NCI-H146 (cell line): Measurements from ENCODE around the gene TPRG1L.
A peak's percentile ranks its signal among the peaks of the same experiment; 100 is the strongest.
"Not testable (repeated sequence)": the region's sequence is repeated elsewhere in the genome, so short reads cannot be mapped to it uniquely, and the experiment has no call there.

ENCODE experiments used
- DNase-seq: peaks from one replicate; lab custom pipeline; 2025; lab: John Stamatoyannopoulos, UW

TPRG1L gene

DNA sequence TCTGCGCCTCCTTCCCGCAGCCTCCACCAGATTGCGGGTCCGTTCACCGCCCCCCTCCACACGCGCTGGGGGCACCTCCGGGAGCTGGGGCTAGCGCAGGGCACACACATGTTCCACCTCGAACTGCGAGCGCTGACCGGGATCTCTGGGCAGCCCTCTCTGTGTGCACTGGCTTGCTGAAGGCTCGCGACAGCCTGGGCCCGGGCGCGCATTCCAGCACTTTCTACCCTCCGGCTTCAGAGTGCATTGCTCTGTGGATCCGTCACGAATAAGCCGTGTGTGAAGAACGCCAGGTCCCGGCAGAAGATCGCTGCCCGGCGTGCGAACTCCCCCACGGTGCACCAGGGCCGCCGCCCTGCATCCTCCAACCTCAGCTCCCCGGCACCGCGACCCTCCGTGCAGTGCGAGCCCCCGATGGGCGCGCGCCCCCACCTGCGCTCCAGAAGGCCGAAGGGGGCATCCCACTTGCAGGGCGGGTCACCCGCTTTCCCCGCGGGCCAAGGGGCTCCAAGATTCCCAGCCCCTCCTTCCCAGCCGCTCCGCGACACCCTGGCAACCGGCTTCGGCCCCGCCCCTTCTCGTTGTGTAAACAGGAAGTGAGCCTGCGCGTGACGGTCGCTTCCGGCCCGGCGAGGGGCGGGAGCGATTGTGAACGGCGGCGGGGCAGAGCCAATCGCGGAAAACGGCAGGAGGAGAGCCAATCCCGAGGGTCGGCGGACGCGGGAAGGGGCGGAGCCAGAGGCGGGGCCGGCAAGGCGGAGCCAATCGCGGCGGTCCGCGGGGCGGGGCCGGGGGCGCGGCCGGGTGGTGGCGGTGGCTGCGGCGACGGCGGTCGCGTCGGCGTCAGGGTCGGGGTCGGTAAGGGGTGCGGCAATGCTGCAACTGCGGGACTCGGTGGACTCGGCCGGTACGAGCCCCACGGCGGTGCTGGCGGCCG, at the start of gene TPRG1L:
Gene TPRG1L (plus strand): TSS at position 816 of the 937 bp plus-strand sequence. CDS start 58 bp downstream, at position 874.
- DNase-seq = peak; percentile 95

DNA sequence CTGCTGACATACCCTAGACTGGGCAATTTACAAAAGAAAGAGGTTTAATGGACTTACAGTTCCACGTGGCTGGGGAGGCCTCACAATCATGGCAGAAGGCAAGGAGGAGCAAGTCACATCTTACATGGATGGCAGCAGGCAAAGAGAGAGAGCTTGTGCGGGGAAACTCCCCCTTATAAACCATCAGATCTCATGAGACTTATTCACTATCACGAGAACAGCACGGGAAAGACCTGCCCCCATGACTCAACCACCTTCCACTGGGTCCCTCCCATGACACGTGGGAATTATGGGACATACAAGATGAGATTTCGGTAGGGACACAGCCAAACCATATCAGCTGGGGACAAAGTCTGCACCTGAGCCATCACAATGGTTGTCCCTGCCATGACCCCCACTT, 49.3 kb upstream of the TPRG1L start:
- DNase-seq = not testable (repeated sequence)

DNA sequence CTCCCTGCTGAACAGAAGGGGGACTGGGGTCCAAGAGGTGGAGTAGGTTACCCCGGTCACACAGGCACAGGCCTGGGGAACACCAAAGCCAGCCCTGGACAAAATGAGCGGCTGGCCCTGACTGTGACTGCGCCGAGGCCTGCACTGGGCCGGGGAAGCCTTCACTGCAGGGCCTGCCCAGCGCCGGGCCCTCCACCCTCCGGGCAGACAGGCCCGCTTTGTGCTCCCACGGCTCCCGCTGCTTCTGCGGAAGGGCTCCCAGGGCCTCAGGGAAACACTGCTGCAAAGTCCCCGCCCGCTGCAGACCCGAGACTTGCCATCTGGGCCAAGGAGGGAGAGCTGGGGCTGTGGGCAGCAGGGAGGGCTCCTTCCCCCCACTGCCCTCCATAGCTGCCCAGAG, 48.8 kb upstream of the TPRG1L start:
- no peak for DNase-seq

DNA sequence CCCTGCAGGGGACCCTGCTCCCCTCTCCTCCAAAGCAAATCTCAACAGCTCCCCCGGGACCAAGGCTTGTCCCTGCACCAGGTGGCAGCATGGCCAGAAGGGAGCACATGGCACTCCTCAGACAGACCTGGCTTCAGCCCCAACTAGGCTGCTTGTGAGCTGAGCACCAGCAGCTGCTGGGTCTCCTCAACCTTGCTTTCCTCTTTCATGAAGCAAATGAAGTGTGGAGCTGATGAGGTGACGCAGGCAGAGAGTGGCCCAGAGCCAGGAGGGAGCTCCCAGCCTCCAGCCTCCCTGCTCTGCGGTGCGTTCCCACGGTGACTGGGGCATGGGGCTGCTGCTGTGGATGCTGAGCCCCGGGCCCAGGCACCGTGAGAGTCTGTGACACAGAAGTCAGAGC, 47.5 kb upstream of the TPRG1L start:
- DNase-seq = no peak

DNA sequence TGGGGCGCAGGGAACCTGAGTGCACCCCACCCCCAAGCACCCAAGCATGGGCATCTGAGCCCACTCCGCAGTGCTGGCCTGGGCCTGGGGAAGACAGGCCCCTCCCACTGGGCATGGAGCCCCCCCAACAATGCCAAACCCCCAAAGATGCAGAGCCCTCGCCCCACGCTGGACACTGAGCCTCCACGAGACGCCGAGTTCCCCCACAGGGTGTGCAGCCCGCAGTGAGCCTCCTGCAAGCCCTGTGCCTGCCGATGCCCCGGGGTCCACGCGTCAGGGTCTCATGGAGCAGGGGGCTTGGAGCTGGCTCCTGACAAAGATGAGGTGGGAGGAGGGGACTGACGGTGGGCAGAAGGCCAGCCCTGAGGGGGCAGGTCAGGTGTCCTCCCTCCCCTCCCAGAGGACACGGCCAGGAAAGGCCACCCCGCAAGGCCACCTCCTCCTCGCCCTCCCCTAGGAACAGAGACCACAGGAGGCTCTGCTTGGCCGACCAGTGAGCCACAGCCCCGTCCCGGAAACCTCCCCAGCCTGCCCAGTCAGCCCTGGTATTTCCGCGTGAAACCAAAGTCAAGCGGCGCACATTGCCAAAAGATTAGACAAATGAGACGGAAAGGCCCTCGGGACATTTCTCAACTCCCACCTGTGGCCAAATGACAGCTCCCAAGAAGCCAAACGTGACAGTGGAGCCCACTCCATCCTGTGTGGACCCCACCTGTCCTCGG, 46.9 kb upstream of the TPRG1L start:
- DNase-seq = no peak

DNA sequence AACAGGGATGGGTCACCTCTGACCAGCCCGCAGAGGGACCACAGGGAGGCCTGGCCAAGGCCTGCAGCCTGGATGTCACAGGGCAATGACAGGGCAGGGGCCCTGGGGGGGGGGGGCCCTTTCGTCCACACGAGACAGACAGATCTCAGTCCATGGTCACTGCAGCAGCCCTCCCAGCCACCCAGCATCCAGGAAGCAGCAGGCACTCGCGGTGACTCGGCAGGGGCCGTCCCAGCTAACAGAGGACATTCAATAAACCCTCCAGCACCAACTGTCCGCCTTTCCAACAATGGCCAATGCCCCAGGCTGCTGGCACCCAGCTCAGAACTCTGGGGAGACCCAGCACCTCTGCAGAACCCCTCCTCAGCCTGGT, 46.4 kb upstream of the TPRG1L start:
- DNase-seq = no peak

DNA sequence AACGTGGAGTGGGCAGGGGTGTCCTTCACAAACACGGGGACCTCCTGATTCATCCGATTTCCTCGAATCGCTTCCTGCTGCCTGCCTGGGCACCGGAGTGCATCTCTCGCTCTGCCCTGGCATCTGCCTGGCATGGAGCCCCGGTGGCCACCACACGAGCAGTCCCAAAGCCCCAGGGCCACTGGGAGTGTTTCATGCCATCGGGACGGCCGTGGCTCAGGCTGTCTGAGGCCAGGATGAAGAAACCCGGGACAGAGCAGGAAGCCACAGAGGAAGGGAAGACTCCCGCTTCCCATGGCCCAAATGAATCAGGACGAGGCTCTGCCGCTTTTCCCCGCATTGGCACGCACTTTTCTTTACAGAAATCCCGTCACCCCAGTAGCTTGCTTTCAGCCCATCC, 45.9 kb upstream of the TPRG1L start:
- no peak for DNase-seq

DNA sequence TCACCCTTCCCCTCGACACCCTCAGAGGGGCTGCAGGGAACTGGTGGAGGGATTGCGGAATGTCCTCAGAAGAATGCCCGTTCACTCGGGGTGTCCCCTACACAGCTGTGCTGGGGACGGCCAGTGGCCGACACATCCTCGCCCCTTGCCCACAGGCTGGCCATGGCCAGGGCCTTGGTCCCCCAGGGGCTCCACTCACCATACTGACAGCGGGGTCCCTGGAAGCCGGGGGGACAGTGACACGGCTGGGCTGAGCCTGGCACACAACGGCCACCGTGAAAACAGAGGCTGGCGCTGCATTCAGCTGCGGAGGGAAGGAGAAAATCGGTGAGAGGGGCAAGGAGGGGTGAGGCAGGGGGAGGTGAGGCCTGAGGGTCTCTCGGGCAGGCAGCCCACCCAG, 45.2 kb upstream of the TPRG1L start:
- DNase-seq = no peak

DNA sequence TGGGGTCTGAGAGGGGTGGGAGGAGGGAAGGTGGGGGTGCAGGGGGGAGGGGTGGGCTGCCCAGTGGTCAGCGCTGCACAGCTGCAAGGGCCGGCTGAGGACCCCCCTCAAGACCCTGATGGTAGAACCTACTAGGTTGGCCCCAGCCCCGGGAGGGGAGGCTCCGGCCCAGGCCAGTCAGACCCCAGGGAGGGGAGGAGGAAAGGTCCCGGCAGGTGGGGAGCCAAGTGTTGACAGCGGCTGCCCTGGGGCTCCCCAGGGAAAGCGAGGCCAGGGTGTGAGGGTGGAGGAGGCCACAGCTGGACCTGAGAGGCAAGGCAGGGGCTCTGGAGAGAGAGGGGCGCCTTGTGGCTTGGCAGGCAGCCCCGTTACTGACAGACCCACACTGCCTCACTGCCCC, 44.6 kb upstream of the TPRG1L start:
- no peak for DNase-seq

DNA sequence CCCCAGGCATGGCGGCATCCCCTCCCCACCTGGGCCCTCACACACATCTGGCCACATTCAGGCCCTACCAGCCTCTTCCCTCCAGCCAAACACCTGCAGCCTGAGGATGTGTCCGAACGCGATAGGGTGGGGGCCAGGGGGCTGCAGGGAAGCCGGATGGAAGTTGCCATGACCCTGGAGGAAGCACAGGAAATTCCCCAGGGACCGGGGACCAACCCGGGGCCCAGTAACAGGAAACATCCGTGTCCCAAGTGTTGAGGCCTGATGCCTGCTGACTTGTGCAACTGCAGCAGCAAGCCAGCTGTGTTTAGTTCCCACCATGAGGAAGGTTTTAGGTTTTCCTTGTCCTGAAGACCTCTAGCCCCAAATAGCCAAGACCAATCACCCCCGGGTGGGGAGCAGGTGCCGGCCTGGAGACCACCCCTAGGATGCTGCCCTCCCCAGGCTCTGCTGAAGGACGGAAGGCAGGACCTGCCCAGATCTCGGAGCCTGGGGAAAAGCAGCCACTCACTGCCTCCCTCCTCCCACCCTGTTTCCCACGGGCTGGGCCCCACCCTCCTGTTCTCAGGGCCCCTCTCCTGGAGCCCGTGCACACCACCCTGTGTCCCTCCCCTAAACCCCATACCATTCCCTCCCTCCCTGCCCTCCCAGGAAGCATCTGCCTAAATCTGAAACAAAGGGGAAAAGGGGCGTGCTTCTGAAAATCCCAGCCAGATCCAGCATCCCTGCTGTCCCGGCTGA, 43.3 kb upstream of the TPRG1L start:
- no peak for DNase-seq

DNA sequence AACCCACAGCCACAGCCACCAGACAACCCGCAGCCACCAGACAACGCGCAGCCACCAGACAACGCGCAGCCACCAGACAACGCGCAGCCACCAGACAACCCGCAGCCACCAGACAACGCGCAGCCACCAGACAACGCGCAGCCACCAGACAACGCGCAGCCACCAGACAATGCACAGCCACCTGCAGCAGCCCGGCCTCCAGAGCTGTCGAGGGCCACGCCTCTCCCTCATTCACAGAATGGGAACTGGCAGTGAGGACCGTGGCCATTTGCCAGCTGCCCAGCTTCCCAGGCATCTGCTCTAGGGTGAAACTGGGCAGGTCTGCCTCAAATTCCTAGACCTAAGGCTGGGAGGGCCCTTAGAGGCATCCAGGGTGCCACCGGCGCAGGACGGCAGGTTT, 41.1 kb upstream of the TPRG1L start:
- not testable (repeated sequence) for DNase-seq

DNA sequence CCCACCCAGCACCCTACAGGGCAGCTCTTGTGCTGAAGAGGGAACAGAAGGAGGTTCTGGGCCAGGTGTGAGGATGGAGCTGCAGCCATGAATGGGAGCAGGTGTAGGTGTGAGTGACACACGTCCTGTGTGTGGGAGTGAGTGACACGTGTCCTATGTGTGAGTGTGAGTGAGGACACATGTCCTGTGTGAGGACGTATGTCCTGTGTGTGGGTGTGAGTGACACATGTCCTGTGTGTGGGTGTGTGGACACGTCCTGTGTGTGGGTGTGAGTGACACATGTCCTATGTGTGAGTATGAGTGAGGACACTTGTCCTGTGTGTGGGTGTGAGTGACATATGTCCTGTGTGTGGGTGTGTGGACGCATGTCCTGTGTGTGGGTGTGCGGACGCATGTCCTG, 39.9 kb upstream of the TPRG1L start:
- no peak for DNase-seq

DNA sequence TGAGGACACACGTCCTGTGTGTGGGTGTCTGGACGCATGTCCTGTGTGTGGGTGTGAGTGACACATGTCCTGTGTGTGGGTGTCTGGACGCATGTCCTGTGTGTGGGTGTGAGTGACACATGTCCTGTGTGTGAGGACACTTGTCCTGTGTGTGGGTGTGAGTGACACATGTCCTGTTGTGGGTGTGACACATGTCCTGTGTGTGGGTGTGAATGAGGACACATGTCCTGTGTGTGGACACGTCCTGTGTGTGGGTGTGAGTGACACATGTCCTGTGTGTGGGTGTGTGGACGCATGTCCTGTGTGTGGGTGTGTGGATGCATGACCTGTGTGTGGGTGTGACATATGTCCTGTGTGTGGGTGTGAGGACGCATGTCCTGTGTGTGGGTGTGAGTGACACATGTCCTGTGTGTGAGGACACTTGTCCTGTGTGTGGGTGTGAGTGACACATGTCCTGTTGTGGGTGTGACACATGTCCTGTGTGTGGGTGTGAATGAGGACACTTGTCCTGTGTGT, 39.4 kb upstream of the TPRG1L start:
- not testable (repeated sequence) for DNase-seq

DNA sequence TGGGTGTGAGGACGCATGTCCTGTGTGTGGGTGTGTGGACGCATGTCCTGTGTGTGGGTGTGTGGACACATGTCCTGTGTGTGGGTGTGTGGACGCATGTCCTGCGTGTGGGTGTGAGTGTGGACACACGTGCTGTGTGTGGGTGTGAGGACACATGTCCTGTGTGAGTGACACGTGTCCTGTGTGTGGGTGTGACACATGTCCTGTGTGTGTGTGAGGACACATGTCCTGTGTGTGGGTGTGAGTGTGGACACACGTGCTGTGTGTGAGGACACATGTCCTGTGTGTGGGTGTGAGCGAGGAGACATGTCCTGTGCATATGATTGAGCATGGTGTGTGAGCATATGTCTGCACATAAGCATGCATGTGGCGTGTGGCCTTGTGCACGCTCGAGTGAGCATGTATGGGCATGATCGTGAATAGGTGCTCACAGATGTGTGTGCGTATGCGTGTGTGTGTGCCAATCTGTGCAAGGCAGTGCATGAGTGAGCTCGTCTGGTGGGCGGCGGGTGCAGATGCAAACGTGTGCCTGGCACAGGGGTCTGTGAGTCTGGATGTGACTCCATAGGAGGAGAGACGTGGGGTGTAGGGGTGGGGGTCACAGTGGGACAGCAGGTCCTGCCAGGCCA, 38.8 kb upstream of the TPRG1L start:
- no peak for DNase-seq

DNA sequence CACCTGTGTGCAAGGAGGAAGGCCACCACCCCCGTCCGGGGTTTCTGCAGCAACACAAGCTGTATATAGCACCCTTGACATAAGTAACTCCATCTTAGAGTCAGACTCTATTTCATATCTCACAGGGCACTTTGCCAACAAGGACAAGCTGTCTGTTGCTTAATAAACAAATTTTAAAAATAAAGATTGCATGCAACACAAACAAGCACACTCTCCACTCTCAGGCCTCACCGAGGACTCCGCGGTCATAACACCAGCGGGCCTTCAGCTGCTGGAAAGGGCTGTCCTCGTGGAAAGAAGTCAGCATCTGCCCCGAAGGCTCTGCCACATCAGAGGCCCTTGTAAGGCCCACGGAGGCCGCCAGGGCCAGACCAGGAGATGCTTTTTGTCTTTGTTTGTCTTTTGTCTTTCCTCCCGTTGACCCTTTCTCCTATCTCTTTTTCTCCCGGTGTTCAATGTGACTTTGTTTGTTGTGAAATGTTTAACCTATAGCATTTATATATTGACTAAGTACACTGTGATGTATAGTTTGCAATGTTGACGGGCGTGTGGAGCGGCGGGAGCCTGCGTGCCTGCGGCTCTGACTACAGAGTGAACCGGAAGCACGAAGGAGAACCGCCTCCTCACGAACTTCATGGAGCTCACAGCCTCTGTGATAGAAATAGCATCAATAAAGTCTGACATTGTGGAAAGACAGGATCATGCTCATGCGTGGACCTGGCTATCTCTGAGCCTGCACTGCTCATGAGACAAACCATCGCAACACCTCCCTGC, 37.6 kb upstream of the TPRG1L start:
- DNase-seq = no peak

DNA sequence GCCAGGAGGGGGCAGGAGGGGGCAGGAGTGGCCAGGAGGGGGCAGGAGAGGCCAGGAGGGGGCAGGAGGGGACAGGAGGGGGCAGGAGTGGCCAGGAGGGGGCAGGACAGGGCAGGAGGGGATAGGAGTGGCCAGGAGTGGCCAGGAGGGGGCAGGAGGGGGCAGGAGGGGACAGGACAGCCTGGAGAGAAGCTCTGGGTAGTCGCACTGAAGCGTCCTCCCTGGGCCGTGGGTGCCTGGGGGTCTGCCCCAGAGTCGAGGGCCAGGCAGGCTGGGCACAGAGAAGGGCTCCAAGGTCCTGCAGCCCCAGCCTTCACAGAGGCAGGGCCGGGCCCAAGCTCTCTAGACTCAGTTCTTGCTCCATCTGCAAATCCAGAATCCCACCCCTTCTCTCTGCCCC, 36.4 kb upstream of the TPRG1L start:
- no peak for DNase-seq

DNA sequence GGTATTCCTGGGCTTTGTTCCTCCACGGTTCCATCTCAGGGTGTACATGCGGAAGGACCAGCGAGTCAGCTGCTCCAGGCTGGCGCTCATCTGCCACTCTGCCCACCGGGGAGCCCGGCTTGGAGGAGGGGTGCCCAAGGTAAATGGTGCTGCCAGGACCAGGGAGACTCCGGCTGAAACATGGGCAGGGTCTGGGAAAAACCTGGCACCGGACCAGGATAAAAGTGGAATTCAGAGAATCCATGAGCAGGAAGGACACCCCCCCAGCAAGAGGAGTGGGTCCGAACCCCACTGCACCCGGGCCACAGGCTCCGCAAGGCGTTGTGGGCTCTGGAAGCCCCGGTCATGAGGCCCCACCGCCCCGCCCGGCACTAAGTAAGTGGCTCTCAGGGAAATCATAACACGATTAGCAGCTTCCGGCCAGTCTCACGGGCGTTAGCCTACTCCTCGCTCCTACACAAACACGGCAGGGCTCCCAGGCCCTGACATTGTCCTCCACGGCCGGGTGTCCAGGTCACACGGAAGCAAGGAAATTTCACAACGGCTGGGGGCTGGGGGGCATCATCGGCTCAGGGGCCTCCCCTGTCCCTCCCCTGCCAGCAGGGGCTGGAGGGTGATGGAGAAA, 34.6 kb upstream of the TPRG1L start:
- DNase-seq = no peak

DNA sequence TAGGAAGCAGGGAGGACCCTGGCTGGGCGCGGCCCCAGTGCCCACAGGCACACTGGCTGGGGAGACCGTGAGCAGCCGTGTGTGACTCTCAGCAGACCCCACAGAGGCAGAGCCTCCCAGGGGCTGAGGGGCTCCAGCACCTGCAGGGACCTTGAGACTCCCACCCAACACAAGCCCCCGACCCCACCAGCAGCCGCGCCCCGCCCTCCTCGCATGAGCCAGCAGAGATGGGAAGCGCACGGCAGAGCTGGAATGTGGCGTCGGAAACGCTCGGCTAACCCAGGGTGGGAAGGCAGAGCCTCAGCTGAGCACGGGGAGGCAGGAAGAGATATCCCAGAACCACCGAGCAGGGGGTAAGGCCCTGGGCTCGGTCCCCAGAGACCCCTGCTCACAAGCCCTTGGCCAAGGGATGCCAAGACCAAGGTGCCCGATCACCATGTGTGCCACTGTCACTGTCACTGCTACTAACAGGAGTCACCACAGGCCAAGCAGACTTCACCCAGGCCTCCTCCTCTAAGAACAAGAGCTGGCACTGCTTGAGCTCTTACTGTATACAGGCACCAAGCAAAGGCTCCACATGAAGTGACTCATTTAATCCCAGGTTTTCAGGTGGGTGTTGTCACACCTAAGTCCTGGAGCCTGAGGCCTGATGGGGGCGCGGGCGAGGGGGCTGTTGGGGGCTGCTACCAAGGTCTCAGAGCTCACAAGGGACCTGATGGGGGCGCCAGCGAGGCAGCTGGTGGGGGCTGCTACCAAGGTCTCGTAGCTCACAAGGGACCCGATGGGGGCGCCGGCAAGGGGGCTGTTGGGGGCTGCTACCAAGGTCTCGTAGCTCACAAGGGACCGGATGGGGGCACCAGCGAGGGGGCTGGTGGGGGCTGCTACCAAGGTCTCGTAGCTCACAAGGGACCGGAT, 33.6 kb upstream of the TPRG1L start:
- no peak for DNase-seq

DNA sequence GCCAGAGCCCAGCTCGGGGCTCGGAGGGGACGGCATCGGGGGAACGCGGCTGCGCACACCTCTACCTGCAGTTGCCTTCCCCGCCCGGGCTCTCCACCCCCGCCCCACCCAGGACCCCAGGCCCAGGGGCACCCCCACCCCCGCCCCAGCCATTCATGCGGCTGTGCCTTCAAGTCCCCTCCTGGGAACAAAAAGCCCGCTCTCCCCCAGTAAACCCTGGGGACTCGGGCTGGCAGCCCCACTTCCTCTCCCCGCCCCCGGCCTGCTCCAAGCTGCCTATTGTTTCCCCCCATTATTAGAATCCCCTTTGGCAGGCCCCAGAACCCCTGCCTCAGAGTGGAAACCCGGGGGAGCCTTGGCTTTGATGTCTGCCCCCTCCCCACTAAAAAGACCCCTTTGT, 31.5 kb upstream of the TPRG1L start:
- no peak for DNase-seq

DNA sequence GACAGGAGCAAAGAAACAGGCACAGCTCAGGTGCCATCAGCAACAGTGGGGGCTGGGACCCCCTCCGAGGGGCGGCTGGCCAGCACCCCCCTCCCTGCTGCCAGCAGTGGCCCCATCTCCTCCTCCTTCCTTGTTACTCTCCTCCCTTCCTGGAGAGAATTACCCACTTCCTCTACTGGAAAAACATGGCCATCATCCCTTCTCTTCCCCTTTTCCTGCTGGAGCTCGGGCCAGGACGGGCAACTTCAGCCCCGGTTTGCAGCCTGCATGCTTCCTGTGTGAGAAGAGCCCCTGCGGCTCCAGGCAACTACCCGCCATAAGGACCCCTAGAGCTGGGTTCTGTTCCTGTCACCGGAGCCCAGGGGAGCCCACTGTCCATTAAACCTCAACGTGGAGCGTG, 31.1 kb upstream of the TPRG1L start:
- no peak for DNase-seq
